ENCODE data around the gene TMEM132D.

DNA sequence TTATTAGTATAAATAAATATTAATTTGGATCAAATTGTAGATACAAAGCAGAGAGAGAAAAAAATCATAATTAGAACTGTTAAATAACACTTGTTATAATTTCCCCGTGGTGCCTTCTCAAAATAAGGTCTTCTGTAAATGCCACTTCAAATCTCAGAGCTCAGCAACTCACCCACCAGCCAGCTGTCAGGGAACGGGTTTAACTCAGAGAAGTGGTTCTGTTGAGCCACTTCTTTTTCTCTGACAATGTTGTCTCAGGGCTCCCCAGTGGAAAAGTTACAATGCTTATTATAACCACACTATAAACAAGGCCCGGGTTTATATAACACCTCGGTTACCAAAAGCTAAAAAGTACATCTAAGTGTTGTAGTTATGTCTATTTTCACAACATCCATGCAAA lies 598.0 kb downstream of the TMEM132D start:
- no peak for TF ChIP-seq POLR2A (IDR thresholded peaks at IDR 0.05; ENCODE audit: low read depth, low read length)
- no peak for TF ChIP-seq TAF1 (IDR thresholded peaks at IDR 0.05; ENCODE audit: borderline replicate concordance, low read depth, low read length)

Measured in GM12892 (cell line).